CD4-positive, alpha-beta T cell treated with Interleukin-1 beta for 1 hour (primary cell): ENCODE measurements around the gene SNRNP70.
"Not testable (repeated sequence)": the region's sequence is repeated elsewhere in the genome, so short reads cannot be mapped to it uniquely, and the experiment has no call there.

Experiments
- DNase-seq, 2 donors: peaks; one replicate each; pipeline ENCODE4 v3.0.0-alpha.2; 2020 to 2022

SNRNP70 gene, protein sequence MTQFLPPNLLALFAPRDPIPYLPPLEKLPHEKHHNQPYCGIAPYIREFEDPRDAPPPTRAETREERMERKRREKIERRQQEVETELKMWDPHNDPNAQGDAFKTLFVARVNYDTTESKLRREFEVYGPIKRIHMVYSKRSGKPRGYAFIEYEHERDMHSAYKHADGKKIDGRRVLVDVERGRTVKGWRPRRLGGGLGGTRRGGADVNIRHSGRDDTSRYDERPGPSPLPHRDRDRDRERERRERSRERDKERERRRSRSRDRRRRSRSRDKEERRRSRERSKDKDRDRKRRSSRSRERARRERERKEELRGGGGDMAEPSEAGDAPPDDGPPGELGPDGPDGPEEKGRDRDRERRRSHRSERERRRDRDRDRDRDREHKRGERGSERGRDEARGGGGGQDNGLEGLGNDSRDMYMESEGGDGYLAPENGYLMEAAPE

DNA sequence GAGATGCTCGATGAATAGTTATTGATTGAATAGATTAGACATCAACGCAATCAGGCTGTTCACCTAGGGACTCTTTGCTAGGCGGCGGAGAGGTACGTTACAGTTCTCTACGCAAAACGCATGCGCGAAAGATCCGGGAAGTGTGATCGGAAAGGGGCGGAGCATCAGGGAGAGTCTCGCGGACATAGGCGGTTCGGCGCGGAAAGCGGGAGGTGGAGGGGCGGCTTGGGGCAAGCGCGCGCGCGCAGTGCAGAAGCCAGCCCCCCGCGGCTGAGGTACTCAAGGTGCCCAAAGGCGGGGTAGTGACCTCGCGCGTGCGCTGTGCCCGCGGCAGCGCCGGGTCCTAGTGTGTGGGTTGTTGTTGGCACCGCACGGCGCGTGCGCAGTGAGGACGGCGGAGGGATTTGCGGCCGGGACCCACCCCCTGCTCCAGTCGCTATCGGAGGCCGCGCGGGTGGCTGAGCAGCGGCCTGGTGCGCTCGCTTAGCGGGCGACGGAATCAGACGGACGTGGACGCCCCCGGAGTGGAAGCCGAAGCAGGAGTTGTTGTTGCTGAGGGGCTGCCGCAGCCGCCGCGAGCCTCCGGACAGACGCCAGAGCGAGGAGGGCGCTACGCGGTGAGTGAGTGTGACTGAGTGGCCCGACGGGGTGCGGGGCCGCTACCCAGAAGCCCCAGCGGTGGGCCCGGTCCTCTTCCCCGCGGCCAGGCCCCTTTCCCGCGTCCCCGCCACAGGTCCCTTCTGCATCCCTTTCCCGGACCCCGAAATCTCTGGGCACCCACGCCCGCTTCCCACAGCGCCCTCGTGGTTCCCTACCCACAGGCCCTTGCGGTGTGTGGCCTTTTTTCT, at the start of gene SNRNP70:
SNRNP70 (plus strand) TSS at position 432 of the 848 bp plus-strand sequence. CDS start 964 bp downstream, outside the sequence.
- DNase-seq: peak; percentile 100

DNA sequence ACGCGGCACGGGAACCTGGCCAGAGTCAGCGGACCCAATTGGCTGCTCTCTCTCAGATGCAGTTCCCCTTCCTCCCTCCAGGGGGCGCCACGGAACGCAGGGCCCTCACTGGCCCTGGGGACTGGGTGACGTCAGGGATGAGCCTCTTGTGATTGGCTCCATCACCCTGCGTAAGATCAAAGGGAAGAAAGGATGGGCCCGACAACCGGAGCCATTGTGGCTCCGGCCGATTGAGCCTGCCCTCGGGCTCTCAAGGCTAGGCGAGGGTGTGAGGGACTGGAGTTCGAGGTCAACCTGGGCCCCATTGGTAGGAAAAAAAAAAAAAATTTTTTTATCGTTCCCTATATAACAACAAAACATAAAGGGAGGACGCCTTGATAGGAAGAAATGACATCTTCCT, 48.4 kb upstream of the SNRNP70 start, which contains the start of gene CGB1:
CGB1 (minus strand) TSS at position 81 of the 400 bp plus-strand sequence. CDS start 184 bp downstream, outside the sequence.
- peak in 1 of 2 donors; percentile 26 for DNase-seq

DNA sequence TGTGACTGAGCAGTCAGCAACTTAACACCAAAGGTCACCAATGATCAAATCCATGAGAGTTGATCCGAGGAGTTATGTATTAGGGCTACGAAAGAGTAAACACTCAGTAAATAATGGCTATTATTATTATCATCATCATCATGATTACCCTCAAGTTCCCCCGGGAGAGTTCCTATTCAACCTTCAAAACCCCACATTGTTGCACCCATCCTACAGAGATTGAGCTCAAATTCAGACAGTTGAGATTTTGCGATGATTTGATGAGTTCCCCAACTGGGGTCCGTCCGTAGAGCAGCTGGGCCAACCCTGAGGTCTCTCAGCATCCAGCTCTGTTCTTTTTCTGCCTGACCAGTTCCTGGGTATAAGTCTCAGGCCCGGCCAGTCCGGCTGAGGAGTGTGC, 47.1 kb upstream of the SNRNP70 start:
- not testable (repeated sequence) for DNase-seq

DNA sequence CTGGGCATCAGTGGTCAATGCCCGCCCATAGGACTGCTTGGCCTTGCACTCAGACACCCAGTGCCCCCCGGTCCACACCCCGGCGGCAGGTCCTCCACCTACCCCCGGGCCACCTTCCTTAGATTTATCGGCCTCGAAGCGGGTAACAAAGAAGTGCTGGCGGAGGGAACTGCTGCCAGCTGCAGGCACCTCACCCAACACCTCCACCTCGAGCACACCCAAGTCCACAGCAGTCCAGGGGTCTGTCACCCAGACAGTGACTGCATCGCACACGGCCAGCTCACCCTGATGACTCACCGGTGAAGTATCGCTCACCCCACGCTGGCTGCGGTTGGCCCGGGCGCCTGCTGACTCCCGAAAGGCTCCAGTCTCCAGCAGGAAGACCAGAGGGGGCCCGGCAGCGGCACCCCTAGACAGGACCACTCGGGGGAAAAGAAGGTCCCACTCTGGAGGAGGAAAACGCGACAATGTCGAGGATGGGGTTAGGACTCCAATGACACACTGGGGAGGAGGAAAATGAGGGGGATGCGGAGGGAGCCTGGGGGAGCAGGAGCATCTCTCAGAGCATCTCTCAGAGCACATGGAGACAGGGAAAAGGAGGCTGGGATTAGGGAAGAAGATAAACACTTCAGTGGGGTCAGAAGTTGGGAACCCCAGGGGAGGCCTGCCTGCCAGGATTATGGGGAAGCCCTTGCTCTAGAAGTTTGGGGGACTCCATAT, 46.5 kb upstream of the SNRNP70 start:
- DNase-seq: not testable (repeated sequence)

DNA sequence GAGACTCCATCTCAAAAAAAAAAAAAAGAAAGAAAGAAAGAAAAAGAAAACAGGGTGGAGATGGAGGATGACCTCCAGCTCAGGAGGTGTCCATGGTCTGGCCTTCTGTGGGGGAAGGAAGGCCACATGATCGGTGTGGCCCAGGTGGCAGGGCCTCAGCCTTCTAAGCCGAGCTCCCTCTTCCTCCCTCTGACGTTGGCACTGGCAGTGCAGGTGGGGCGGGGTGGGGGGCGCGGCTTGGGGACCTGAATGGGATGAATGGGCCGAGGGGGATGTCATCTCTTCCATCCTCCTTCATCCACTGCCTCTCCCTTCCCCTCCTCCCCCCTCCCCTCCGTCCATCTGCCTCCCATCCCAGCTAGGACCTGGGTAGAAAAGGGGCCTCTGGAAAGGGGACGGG, 45.5 kb upstream of the SNRNP70 start:
- DNase-seq: not testable (repeated sequence)

DNA sequence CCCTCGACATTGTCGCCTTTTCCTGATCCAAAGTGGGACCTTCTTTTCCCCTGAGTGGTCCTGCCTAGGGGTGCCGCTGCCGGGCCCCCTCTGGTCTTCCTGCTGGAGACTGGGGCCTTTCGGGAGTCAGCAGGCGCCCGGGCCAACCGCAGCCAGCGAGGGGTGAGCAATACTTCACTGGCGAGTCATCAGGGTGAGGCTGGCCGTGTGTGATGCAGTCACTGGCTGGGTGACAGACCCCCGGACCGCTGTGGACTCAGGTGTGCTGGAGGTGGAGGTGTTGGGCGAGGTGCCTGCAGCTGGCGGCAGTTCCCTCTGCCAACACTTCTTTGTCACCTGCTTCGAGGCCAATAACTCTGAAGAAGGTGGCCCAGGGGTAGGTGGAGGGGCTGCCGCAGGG, 43.1 kb upstream of the SNRNP70 start:
- DNase-seq: no peak

DNA sequence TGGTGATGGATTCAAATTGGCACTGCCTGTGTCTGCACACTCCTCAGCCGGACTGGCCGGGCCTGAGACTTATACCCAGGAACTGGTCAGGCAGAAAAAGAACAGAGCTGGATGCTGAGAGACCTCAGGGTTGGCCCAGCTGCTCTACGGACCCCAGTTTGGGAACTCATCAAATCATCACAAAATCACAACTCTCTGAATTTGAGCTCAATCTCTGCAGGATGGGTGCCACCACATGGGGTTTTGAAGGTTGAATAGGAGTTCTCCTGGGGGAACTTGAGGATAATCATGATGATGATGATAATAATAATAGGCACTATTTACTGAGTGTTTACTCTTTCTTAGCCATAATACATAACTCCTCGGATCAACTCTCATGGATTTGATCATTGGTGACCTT, 42.6 kb upstream of the SNRNP70 start:
- not testable (repeated sequence) for DNase-seq

DNA sequence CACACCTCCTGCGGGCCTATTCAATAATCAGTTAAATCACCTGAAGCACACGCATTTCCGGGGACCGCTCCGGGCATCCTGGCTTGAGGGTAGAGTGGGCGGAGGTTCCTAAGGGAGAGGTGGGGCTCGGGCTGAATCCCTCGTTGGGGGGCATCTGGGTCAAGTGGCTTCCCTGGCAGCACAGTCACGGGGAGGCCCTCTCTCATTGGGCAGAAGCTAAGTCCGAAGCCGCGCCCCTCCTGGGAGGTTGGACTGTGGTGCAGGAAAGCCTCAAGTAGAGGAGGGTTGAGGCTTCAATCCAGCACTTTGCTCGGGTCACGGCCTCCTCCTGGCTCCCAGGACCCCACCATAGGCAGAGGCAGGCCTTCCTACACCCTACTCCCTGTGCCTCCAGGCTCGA, 41.7 kb upstream of the SNRNP70 start, which contains the start of gene CGB5:
CGB5 (plus strand) TSS at position 301 of the 400 bp plus-strand sequence. CDS start 362 bp downstream, outside the sequence.
- DNase-seq: not testable (repeated sequence)

DNA sequence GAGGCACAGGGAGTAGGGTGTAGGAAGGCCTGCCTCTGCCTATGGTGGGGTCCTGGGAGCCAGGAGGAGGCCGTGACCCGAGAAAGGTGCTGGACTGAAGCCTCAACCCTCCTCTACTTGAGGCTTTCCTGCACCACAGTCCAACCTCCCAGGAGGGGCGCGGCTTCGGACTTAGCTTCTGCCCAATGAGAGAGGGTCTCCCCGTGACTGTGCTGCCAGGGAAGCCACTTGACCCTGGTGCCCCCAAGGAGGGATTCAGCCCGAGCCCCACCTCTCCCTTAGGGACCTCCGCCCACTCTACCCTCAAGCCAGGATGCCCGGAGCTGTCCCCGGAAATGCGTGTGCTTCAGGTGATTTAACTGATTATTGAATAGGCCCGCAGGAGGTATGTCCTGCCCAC, 36.2 kb upstream of the SNRNP70 start, which contains the start of gene CGB8:
CGB8 (minus strand) TSS at position 101 of the 400 bp plus-strand sequence. CDS start 372 bp downstream, outside the sequence.
- DNase-seq: not testable (repeated sequence)

DNA sequence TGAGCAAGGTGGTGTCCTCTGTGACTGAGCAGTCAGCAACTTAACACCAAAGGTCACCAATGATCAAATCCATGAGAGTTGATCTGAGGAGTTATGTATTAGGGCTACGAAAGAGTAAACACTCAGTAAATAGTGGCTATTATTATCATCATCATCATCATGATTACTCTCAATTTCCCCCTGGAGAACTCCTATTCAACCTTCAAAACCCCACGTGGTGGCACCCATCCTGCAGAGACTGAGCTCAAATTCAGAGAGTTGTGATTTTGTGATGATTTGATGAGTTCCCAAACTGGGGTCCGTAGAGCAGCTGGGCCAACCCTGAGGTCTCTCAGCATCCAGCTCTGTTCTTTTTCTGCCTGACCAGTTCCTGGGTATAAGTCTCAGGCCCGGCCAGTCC, 35.4 kb upstream of the SNRNP70 start:
- not testable (repeated sequence) for DNase-seq

DNA sequence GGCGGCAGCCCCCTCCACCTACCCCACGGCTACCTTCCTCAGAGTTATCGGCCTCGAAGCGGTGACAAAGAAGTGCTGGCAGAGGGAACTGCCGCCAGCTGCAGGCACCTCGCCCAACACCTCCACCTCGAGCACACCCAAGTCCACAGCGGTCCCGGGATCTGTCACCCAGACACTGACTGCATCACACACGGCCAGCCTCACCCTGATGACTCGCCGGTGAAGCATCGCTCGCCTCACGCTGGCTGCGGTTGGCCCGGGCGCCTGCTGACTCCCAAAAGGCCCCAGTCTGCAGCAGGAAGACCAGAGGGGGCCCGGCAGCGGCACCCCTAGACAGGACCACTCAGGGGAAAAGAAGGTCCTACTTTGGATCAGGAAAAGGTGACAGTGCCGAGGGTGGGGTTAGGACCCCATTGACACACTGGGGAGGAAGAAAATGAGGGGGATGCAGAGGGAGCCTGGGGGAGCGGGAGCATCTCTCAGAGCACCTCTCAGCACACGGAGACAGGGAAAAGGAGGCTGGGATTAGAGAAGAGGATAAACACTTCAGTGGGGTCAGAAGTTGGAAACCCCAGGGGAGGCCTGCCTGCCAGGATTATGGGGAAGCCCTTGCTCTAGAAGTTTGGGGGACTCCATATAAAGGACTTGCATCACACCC, 34.7 kb upstream of the SNRNP70 start:
- not testable (repeated sequence) for DNase-seq

DNA sequence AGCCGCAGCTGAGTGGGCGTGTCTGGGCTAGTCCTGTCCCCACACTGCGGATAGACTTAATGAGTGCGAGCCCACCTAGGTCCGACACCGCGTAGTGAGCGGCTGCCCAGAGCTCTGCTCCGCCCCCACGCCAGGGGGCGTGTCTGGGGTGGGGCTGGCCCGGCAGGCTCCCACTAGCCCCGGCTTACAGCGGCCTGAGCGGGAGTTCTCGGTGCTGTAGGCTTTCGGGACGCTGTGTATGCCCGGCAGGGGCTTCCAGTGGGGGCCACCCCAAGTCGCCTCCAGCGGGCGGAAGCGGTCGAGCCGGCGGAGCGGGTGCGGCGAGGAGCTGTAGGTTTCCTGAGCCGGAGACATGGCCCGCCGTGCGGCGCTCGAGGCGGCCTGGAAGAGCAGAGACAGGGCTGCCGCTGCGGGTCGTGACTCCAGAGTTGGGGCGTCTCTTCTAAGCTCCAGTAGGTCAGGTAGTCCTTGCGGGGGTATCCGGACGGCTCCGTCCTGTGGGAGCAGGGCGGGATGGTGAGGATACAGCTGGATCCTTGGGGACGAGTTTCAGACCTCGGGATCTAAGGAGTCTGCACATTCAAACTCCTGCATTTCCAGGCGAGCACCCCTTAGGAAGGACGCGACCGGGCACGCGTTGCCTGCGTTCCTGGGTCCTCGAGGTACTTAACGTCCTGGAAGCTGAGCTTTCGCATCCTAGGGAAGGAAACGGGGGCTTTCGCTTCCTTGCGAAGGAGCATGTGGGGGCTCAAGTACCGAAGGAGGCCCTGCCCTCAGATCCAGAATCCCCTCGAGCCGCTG, 28.9 kb upstream of the SNRNP70 start:
- peak; percentile 34 to 45 for DNase-seq

DNA sequence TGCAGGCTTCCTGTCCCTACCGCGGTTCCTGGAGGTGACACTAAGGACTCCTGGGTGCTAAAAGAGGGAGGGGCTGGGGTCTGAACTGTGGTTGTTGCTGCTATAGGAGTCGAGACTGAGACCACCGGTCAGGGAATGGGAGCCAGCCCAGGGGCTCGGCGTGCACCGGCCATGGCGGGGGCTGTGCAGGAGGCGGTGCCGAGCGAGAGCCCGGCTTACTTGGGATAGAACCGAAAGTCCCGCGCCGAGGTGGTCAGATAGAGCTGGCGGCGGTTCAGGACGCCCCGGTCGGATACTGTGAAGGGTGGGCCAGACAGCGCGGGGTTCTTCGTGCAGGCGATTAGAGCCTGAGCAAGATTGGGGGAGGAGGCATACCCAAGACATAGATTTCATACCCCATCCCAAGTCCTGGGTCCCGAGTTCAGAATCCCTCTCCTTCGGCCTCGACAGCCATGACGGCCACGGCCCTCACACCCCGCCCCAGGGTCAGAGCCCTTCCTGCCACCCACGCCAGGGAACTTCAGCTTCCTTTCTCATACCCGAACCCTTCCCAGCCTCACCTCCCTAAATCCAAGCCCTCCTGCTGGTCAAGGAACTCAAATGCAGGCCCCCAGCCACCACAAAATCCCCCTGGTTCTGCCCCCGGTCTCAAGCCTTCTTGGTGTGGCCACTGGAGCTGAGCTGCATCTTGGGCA, 28.2 kb upstream of the SNRNP70 start:
- not testable (repeated sequence) for DNase-seq

DNA sequence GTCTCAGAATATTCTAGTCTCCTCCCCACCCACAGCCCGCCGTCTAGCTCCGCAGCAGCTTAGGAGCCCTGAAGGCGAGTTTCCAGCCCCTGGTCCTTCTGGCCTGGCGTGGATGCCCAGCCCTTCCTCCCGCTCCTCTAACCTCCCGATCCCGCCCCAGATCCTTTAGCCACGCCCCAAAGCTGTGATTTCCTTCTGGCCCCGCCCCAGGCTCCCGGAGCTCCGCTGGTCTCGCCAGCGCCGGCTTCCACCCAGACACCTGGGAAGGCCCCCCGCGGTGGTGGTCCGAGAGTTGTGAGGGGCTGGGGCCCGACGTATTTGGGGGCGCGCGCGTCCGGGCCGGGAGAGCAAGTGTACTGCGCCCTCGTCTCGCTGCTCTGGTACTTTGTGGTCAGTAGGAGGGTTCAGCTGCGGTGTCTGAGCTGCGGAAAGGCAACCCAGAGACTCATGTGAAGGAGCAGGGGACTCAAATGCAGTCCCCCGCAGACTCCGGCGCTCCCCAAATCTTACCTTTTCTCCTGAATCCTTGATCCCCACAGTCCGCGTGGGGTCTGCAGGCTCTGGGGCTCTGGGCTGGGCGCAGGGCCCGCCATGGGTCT, 27.5 kb upstream of the SNRNP70 start, which contains the start of gene CGB7:
CGB7 (minus strand) TSS at position 114 of the 599 bp plus-strand sequence. CDS start 2,374 bp downstream, outside the sequence.
- DNase-seq: peak; percentile 30 to 32

DNA sequence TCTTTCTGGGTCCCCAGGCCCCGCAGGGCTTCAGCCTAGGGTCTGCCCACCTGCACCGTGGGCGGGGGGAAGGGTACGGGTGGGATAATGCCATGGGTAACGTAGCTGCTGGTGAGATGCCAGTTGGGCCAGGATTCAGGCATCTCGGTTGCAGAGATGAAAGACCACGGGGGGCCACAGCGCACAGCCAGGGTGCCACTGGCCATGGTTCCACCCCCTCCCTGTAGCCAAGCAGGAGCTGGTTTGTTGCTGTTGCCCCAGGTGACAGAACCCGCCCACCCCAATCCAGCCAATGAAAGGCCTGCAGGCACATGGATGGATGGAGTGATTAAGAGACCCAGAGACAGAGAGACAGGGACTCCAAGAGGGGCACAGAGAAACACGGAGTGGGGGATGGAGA, 26.7 kb upstream of the SNRNP70 start:
- peak in 1 of 2 donors; percentile 12 for DNase-seq

DNA sequence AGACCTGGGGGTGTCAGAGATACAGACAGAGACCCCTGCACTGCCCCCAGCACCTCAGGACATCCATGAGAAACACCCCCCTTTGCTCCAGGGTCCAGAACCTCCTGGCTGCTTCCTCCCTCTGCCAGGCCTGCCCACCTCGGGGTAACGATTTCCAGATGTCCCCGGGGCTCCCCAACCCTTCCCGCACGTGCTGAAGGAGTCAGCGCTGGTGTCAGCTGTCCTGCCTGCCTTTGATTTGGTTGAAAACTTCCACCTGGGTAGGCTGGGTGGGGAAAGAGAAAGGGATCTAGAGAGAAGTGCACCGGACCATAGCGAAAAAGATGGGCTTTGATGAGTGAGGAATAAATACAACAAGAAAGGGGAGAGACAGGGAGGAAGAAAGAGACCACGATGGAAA, 26.2 kb upstream of the SNRNP70 start:
- DNase-seq: no peak

DNA sequence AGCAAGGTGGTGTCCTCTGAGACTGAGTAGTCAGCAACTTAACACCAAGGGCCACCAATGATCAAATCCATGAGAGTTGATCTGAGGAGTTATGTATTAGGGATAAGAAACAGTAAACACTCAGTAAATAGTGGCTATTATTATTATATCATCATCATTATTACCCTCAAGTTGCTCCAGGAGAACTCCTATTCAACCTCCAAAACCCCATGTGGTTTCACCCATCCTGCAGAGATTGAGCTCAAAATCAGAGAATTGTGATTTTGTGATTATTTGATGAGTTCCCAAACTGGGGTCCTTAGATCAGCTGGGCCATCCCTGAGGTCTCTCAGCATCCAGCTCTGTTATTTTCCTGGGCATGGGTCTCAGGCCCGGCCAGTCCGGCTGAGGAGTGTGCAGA, 24.3 kb upstream of the SNRNP70 start:
- DNase-seq: no peak

DNA sequence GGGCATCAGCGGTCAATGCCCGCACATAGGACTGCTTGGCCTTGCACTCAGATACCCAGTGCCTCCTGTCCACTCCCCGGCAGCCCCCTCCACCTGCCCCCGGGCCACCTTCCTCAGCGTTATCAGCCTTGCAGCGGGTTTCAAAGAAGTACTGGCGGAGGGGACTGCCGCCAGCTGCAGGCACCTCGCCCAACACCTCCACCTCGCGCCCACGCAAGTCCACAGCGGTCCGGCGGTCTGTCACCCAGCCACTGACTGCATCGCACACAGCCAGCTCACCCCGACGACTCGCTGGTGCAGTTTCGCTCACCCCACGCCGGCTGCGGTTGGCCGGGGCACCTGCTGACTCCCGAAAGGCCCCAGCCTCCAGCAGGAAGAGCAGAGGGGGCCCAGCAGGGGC, 23.8 kb upstream of the SNRNP70 start:
- DNase-seq: no peak

DNA sequence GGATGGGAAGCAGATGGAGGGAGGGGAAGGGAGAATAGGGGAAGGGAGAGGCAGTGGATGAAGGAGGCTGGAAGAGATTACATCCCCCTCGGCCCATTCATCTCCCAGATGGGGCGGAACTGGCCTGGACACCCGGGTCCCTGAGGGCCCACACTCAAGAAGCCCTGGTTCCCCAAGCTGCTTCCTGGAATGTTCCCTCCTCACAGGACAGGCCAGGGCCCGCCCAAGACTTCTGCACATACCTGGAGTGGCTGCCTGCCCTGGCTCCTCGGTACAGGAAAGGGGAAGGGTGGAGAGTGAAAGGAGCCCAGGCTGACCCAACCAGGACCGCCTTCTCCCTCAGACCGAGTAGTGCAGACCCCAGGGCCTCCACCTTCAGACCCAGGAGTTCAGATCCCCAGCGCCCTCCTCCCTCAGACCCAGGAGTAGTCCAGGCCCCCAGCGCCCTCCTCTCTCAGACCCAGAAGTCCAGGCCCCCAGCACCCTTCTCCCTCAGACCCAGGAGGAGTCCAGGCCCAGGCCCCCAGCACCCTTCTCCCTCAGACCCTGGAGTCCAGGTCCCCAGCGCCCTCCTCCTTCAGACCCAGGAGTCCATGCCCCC, 21.1 kb upstream of the SNRNP70 start:
- DNase-seq: no peak
